HCT116 (cell line): ENCODE data around the gene KRT12. TPM values are rescaled to one million over a fixed set of nuclear protein-coding genes. Genes with fewer than 3 reads are reported as not detected.

Source experiments
- ATAC-seq: fragments of 200-7000 bp; cut with Tn5 transposase; 2 replicates; pipeline ENCODE4 v1.9.1; 2020; ENCODE audit warnings: mild to moderate bottlenecking, moderate library complexity
- BruUV-seq: library from RNA; stranded (reverse); fragments of 400-500 nt; replicated peaks from 2 replicates; lab custom pipeline; 2021; lab: Mats Ljungman, UMichigan
- CTCF ChIA-PET: fragments of 300-600 bp; sonication (Branson Sonifier 250); formaldehyde crosslinking; loops from one replicate; lab custom pipeline; 2021; ENCODE audit warnings: antibody characterized with exemption; lab: Charles Lee
- POLR2A ChIA-PET: fragments of 300-600, 350-600 bp; sonication (Branson Sonifier 250); formaldehyde crosslinking; loops from one replicate; lab custom pipeline; 2021; ENCODE audit warnings: antibody characterized with exemption; lab: Charles Lee
- RAD21 ChIA-PET, 2 experiments: fragments of 300-600 bp; sonication (Branson Sonifier 250); formaldehyde crosslinking; loops; one replicate each; lab custom pipeline; 2023; ENCODE audit warnings: low total read pairs in 2 of 2; ENCODE audit not compliant: uncharacterized antibody in 2 of 2, unreplicated experiment in 2 of 2, low non-redundant PET in 1 of 2; lab: Charles Lee
- DNase-seq: peaks from one replicate; pipeline ENCODE4 v3.0.0-alpha.2; 2010; ENCODE audit warnings: low read depth, low spot score
- H2AFZ ChIP-seq: fragments of 200-600 bp; shearing (Covaris generic), sonication (generic); 2 replicates; pipeline ENCODE4 v1.6.1; 2017; ENCODE audit warnings: low read depth, mixed run types, mixed read lengths, antibody characterized with exemption, low read length; ENCODE audit not compliant: poor library complexity, severe bottlenecking
- H3K27ac ChIP-seq: 2 replicates; pipeline ENCODE4 v1.5.1; 2012; ENCODE audit warnings: low read depth, low read length
- H3K27me3 ChIP-seq: fragments of 200-600 bp; sonication (generic); 2 replicates; pipeline ENCODE4 v1.6.1; 2016; ENCODE audit warnings: mixed run types, low read length, mixed read lengths; ENCODE audit not compliant: insufficient read depth
- H3K36me3 ChIP-seq, 2 experiments: fragments of 200-500 bp in 1 of 2; fragments of 200-600 bp in 1 of 2; sonication (Bioruptor generic) in 1 of 2; sonication (generic) in 1 of 2; 2 replicates each; pipeline versions ENCODE4 v1.5.1 to v1.6.1; 2014 to 2016; ENCODE audit warnings: low read length in 2 of 2, inconsistent platforms in 1 of 2, mixed read lengths in 1 of 2, mixed run types in 1 of 2; ENCODE audit not compliant: insufficient read depth in 2 of 2, control insufficient read depth in 1 of 2
- H3K4me1 ChIP-seq, 2 experiments: fragments of 200-600 bp in 1 of 2; sonication (generic) in 1 of 2; 2 replicates each; pipeline versions ENCODE4 v1.5.1 to v1.6.1; 2012 to 2017; ENCODE audit warnings: low read length in 2 of 2, inconsistent platforms in 1 of 2, mild to moderate bottlenecking in 1 of 2, mixed read lengths in 1 of 2, mixed run types in 1 of 2, moderate library complexity in 1 of 2; ENCODE audit not compliant: insufficient read depth in 2 of 2, control insufficient read depth in 1 of 2
- H3K4me2 ChIP-seq: fragments of 200-600 bp; sonication (generic); 2 replicates; pipeline ENCODE4 v1.6.1; 2017; ENCODE audit warnings: mixed run types, low read length, mixed read lengths
- H3K4me3 ChIP-seq, 2 experiments: fragments of 200-600 bp in 1 of 2; sonication (generic) in 1 of 2; replicated peaks in 1 of 2; 2 replicates each; pipeline ENCODE4 v1.5.1; 2011 to 2016; ENCODE audit warnings: low read length in 2 of 2, control low read depth in 1 of 2, low read depth in 1 of 2, mild to moderate bottlenecking in 1 of 2, mixed read lengths in 1 of 2, mixed run types in 1 of 2
- H3K79me2 ChIP-seq: fragments of 200-600 bp; sonication (generic); 2 replicates; pipeline ENCODE4 v1.6.1; 2017; ENCODE audit warnings: mild to moderate bottlenecking, mixed run types, low read length, moderate library complexity, mixed read lengths; ENCODE audit not compliant: insufficient read depth
- H3K9ac ChIP-seq: fragments of 200-600 bp; sonication (generic); 2 replicates; pipeline ENCODE4 v1.6.1; 2016; ENCODE audit warnings: low read length, mixed read lengths
- H3K9me2 ChIP-seq: fragments of 200-600 bp; sonication (generic), shearing (Covaris generic); 2 replicates; pipeline ENCODE4 v1.6.1; 2017; ENCODE audit warnings: mixed run types, mild to moderate bottlenecking, moderate library complexity; ENCODE audit not compliant: insufficient read depth
- H3K9me3 ChIP-seq, 2 experiments: fragments of 200-500 bp in 1 of 2; fragments of 200-600 bp in 1 of 2; sonication (Bioruptor generic) in 1 of 2; sonication (generic) in 1 of 2; 2 replicates each; pipeline ENCODE4 v1.6.1; 2014 to 2017; ENCODE audit warnings: low read length in 2 of 2, mixed read lengths in 2 of 2, inconsistent platforms in 1 of 2, low read depth in 1 of 2, mild to moderate bottlenecking in 1 of 2, mixed run types in 1 of 2, moderate library complexity in 1 of 2; ENCODE audit not compliant: control insufficient read depth in 1 of 2, insufficient read depth in 1 of 2
- H4K20me1 ChIP-seq: fragments of 200-600 bp; sonication (generic), shearing (Covaris generic); 2 replicates; pipeline ENCODE4 v1.6.1; 2017; ENCODE audit warnings: mixed run types, mild to moderate bottlenecking, moderate library complexity; ENCODE audit not compliant: insufficient read depth
- CBX3 ChIP-seq: IDR thresholded peaks from 2 replicates; pipeline ENCODE4 v1.6.1; 2012; ENCODE audit warnings: low read depth
- EZH2 ChIP-seq: fragments of 200-600 bp; sonication (generic); IDR thresholded peaks from 2 replicates; pipeline ENCODE4 v1.6.1; 2017; ENCODE audit warnings: antibody characterized with exemption, mixed run types
- SIN3A ChIP-seq: IDR thresholded peaks from 2 replicates; pipeline ENCODE4 v1.6.1; 2012; ENCODE audit warnings: low read depth
- ZFX ChIP-seq: fragments of 450-650 bp; IDR thresholded peaks from 2 replicates; pipeline ENCODE4 v1.6.1; 2017
- ZNF274 ChIP-seq: fragments of 200-500 bp; sonication (Bioruptor generic); IDR thresholded peaks from 2 replicates; pipeline ENCODE4 v1.6.1; 2014; ENCODE audit warnings: mild to moderate bottlenecking, low read depth, low read length, inconsistent platforms
- intact Hi-C: fragments of 100-400 bp; cut with micrococcal nuclease; formaldehyde crosslinking; loops from 2 replicates; pipeline ENCODE4 v1.10.0; 2022
- total RNA-seq: library from RNA; stranded (reverse); gene quantifications from one replicate; pipeline ENCODE4 v1.2.1, GENCODE V29; 2021; ENCODE audit not compliant: unreplicated experiment
- TF ChIP-seq, protein P1 (sequence below): IDR thresholded peaks from 2 replicates; pipeline ENCODE4 v1.6.1; 2012; ENCODE audit warnings: low read depth
- TF ChIP-seq, protein P2 (sequence below): IDR thresholded peaks from 2 replicates; pipeline ENCODE4 v1.6.1; 2012

KRT12 gene
- total RNA-seq, 1 experiment from 2014 or later, result not detected

DNA sequence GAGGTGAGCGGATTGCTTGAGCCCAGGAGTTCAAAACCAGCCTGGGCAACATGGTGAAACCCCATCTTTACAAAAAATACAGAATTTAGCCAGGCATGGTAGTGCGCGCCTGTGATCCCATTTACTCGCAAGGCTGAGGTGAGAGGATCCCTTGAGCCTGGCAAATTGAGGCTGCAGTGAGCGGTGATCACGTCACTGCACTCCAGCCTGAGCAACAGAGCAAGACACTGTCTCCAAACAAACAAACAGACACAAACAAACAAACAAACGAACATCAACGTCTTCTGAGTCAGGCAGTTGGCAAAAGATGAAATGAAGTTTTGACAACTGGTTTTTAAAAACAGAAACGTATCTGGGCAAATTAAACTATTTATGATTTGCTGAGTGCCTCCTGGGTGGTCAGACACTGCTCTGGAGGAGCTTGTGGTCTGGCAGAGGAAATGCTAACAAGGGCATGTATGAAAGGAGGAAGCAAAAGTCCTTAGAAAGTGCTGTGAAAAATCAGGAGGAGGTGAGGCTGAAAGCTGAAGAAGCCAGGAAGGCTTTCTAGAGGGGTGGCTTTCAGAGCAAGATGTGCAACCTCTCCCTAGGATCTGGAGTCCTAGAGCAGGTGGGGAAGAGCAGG is 28.2 kb upstream of the KRT12 start:
- ATAC-seq (no peak), DNase-seq (no peak)
- CTCF ChIA-PET, result no interaction called here
- no peaks in the 10 kb centered on the region for H3K36me3 ChIP-seq
- H4K20me1 ChIP-seq, result no peaks in the 10 kb centered on the region
- no TSS peak for BruUV-seq
- no peak overlapping the region for H3K9ac ChIP-seq
- POLR2A ChIA-PET, result no interaction called here
- no peak overlapping the region for H3K27ac ChIP-seq
- H3K27me3 ChIP-seq, result no peaks in the 10 kb centered on the region
- no peak overlapping the region for H3K4me2 ChIP-seq
- peaks cover 0 to 5% of the 10 kb centered on the region in 2 experiments; a peak in 1 of 4 replicates for H3K4me1 ChIP-seq
- H2AFZ ChIP-seq, result no peak overlapping the region
- no peaks in the 10 kb centered on the region for H3K9me3 ChIP-seq
- no peak for TF ChIP-seq EZH2
- TF ChIP-seq SIN3A, result no peak
- no peak for TF ChIP-seq ZNF274
- TF ChIP-seq ZFX, result no peak
- H3K4me3 ChIP-seq, result no peak overlapping the region
- no peaks in the 10 kb centered on the region for H3K9me2 ChIP-seq
- no peaks in the 10 kb centered on the region for H3K79me2 ChIP-seq
- RAD21 ChIA-PET, result no interaction called here
- intact Hi-C loops, result no loop called here

DNA sequence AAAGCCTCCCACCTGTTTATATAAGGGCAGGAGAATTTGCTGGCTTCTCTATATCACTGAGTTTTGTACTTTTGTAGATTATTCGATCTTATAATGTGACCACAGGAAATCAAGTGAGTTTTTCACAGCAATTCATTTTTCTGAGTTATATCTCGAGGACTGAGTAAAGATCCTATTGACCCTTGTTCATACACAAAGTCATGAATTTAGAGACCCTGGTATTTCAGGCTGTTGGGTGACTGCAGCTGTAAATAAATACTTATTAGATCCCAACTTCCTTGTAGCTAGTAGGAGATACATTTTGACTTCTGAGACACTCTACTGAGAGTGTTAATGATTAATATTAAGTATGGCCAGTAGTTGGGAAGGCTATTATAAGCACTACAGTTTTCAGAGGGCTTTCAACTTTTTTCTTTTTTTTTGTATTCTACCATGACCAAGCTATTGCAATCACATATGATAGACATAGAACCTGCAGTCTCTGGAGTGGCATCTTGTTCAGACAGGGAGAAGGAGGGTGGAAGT is 21.2 kb upstream of the KRT12 start:
- DNase-seq, result no peak
- Histone ChIP-seq H3K9ac (no peak overlapping the region), H3K4me1 (peaks cover 0 to 4% of the 10 kb centered on the region in 2 experiments; a peak in 2 of 4 replicates), H3K4me2 (no peak overlapping the region), H3K27ac (no peak overlapping the region), H3K4me3 (no peak overlapping the region), H4K20me1 (no peaks in the 10 kb centered on the region), H3K27me3 (no peaks in the 10 kb centered on the region), H3K79me2 (no peaks in the 10 kb centered on the region), H3K9me2 (no peaks in the 10 kb centered on the region), H2AFZ (peak overlapping the region; percentile 3), H3K9me3 (no peaks in the 10 kb centered on the region), H3K36me3 (no peaks in the 10 kb centered on the region)
- RAD21 ChIA-PET, result no interaction called here
- no peak for ATAC-seq
- TF ChIP-seq, protein P1, sequence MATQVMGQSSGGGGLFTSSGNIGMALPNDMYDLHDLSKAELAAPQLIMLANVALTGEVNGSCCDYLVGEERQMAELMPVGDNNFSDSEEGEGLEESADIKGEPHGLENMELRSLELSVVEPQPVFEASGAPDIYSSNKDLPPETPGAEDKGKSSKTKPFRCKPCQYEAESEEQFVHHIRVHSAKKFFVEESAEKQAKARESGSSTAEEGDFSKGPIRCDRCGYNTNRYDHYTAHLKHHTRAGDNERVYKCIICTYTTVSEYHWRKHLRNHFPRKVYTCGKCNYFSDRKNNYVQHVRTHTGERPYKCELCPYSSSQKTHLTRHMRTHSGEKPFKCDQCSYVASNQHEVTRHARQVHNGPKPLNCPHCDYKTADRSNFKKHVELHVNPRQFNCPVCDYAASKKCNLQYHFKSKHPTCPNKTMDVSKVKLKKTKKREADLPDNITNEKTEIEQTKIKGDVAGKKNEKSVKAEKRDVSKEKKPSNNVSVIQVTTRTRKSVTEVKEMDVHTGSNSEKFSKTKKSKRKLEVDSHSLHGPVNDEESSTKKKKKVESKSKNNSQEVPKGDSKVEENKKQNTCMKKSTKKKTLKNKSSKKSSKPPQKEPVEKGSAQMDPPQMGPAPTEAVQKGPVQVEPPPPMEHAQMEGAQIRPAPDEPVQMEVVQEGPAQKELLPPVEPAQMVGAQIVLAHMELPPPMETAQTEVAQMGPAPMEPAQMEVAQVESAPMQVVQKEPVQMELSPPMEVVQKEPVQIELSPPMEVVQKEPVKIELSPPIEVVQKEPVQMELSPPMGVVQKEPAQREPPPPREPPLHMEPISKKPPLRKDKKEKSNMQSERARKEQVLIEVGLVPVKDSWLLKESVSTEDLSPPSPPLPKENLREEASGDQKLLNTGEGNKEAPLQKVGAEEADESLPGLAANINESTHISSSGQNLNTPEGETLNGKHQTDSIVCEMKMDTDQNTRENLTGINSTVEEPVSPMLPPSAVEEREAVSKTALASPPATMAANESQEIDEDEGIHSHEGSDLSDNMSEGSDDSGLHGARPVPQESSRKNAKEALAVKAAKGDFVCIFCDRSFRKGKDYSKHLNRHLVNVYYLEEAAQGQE, result no peak
- TF ChIP-seq, protein P2, sequence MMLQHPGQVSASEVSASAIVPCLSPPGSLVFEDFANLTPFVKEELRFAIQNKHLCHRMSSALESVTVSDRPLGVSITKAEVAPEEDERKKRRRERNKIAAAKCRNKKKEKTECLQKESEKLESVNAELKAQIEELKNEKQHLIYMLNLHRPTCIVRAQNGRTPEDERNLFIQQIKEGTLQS, result no peak
- no peak for TF ChIP-seq CBX3
- BruUV-seq, result no TSS peak
- POLR2A ChIA-PET, result no interaction called here
- intact Hi-C loops, result no loop called here
- CTCF ChIA-PET, result interaction anchor here (0.8 kb wide), 1 partner anchor 31 kb away, joined by 3 read pairs; no protein-coding TSS in a partner anchor
